ENCODE data around the gene GJD4.

GJD4 gene

GRCh38 chr10:35563261-35563891, 41.8 kb upstream of the GJD4 start:
- peak; percentile 98 for TF ChIP-seq CTCF (IDR thresholded peaks at IDR 0.05; ENCODE audit: insufficient read depth, missing control alignments)
- DNase-seq (ENCODE audit: insufficient read length, low spot score) (peak; percentile 41), FAIRE-seq (no peak)

- FAIRE-seq = no peak
- TF ChIP-seq CTCF (IDR thresholded peaks at IDR 0.05; ENCODE audit: insufficient read depth, missing control alignments) = no peak
- no peak for DNase-seq (ENCODE audit: insufficient read length, low spot score)
These were observed 40.7 kb upstream of the GJD4 start for GRCh38 chr10:35564341-35564968.

GRCh38 chr10:35565602-35566081, 39.5 kb upstream of the GJD4 start:
- DNase-seq (ENCODE audit: insufficient read length, low spot score) = no peak
- FAIRE-seq = no peak

GRCh38 chr10:35567951-35568350, 37.2 kb upstream of the GJD4 start:
- no peak for FAIRE-seq

More at GRCh38 chr10:35565602-35566081, 39.5 kb upstream of the GJD4 start:
- TF ChIP-seq CTCF (IDR thresholded peaks at IDR 0.05; ENCODE audit: insufficient read depth, missing control alignments) = no peak

GRCh38 chr10:35568483-35569015, 36.6 kb upstream of the GJD4 start:
- DNase-seq (ENCODE audit: insufficient read length, low spot score) (no peak), FAIRE-seq (no peak)
- no peak for TF ChIP-seq CTCF (IDR thresholded peaks at IDR 0.05; ENCODE audit: insufficient read depth, missing control alignments)

More at GRCh38 chr10:35567951-35568350, 37.2 kb upstream of the GJD4 start:
- no peak for TF ChIP-seq CTCF (IDR thresholded peaks at IDR 0.05; ENCODE audit: insufficient read depth, missing control alignments)
- DNase-seq (ENCODE audit: insufficient read length, low spot score) = no peak

GRCh38 chr10:35569111-35569707, 35.9 kb upstream of the GJD4 start:
- FAIRE-seq (no peak), DNase-seq (ENCODE audit: insufficient read length, low spot score) (no peak)
- TF ChIP-seq CTCF (IDR thresholded peaks at IDR 0.05; ENCODE audit: insufficient read depth, missing control alignments) = no peak

All from D721Med (cell line).